SK-N-SH treated with all-trans-retinoic acid at 6 μM for 48 hours (cell line): ENCODE data around the gene CXCL17.

Experiments used
- ARNTL ChIP-seq: fragments of 450-650 bp; formaldehyde crosslinking; IDR thresholded peaks from 2 replicates; pipeline ENCODE4 v1.5.0; 2020; ENCODE audit warnings: low read depth, mild to moderate bottlenecking, moderate library complexity, borderline replicate concordance
- CSDC2 ChIP-seq: fragments of 250-450 bp; sonication (Bioruptor Pico); IDR thresholded peaks from 2 replicates; pipeline ENCODE4 v1.5.0; 2020; ENCODE audit warnings: mild to moderate bottlenecking, moderate library complexity
- PATZ1 ChIP-seq: fragments of 250-450 bp; sonication (Bioruptor Pico); IDR thresholded peaks from 2 replicates; pipeline ENCODE4 v1.8.0; 2020; ENCODE audit warnings: mild to moderate bottlenecking, moderate library complexity, borderline replicate concordance
- TCF4 ChIP-seq: fragments of 250-450 bp; sonication (Bioruptor Pico); IDR thresholded peaks from 2 replicates; pipeline ENCODE4 v1.8.0; 2021; ENCODE audit warnings: mild to moderate bottlenecking, moderate library complexity, borderline replicate concordance
- ZFP3 ChIP-seq: fragments of 250-450 bp; sonication (Bioruptor Pico); IDR thresholded peaks from 2 replicates; pipeline ENCODE4 v1.5.0; 2020; ENCODE audit warnings: mild to moderate bottlenecking, moderate library complexity
- ZFP30 ChIP-seq: fragments of 450-650 bp; formaldehyde crosslinking; IDR thresholded peaks from 2 replicates; pipeline ENCODE4 v1.5.0; 2022; ENCODE audit warnings: mild to moderate bottlenecking, moderate library complexity
- TF ChIP-seq, protein P1 (sequence below): fragments of 250-450 bp; sonication (Bioruptor Pico); IDR thresholded peaks from 2 replicates; pipeline ENCODE4 v1.5.0; 2020; ENCODE audit warnings: mild to moderate bottlenecking, moderate library complexity

- no peak for TF ChIP-seq ZFP3 (CRISPR knock-in tag)
- TF ChIP-seq PATZ1 (CRISPR knock-in tag) = no peak
- no peak for TF ChIP-seq TCF4 (CRISPR knock-in tag)
- no peak for TF ChIP-seq ZFP30
- TF ChIP-seq CSDC2 (CRISPR knock-in tag) = no peak
- no peak for TF ChIP-seq ARNTL (CRISPR knock-in tag)
- TF ChIP-seq, protein P1, sequence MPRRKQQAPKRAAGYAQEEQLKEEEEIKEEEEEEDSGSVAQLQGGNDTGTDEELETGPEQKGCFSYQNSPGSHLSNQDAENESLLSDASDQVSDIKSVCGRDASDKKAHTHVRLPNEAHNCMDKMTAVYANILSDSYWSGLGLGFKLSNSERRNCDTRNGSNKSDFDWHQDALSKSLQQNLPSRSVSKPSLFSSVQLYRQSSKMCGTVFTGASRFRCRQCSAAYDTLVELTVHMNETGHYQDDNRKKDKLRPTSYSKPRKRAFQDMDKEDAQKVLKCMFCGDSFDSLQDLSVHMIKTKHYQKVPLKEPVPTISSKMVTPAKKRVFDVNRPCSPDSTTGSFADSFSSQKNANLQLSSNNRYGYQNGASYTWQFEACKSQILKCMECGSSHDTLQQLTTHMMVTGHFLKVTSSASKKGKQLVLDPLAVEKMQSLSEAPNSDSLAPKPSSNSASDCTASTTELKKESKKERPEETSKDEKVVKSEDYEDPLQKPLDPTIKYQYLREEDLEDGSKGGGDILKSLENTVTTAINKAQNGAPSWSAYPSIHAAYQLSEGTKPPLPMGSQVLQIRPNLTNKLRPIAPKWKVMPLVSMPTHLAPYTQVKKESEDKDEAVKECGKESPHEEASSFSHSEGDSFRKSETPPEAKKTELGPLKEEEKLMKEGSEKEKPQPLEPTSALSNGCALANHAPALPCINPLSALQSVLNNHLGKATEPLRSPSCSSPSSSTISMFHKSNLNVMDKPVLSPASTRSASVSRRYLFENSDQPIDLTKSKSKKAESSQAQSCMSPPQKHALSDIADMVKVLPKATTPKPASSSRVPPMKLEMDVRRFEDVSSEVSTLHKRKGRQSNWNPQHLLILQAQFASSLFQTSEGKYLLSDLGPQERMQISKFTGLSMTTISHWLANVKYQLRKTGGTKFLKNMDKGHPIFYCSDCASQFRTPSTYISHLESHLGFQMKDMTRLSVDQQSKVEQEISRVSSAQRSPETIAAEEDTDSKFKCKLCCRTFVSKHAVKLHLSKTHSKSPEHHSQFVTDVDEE (CRISPR knock-in tag) = no peak
Measured at GRCh38 chr19:42427313-42427712, 15.4 kb downstream of the CXCL17 start, which contains the start of gene LIPE.
